GM19455 (cell line): ENCODE results near the gene AKAP12.
"Not testable (repeated sequence)": the region's sequence is repeated elsewhere in the genome, so short reads cannot be mapped to it uniquely, and the experiment has no call there.

Experiments used
- ATAC-seq: cut with Tn5 transposase; IDR thresholded peaks from one replicate; pipeline ENCODE4 v1.9.1; 2021; ENCODE audit not compliant: unreplicated experiment

Gene AKAP12

GRCh38 chr6:151339369-151339768 lies 99.6 kb downstream of the AKAP12 start:
- ATAC-seq, result no peak

- ATAC-seq, result no peak
These were observed 100.6 kb downstream of the AKAP12 start for GRCh38 chr6:151340219-151340978.

GRCh38 chr6:151341476-151342195 lies 101.9 kb downstream of the AKAP12 start:
- no peak for ATAC-seq

- not testable (repeated sequence) for ATAC-seq
These were observed 103.0 kb downstream of the AKAP12 start for GRCh38 chr6:151342750-151343149.

- ATAC-seq, result no peak
These were observed 110.0 kb downstream of the AKAP12 start for GRCh38 chr6:151349651-151350270.

GRCh38 chr6:151350442-151351145 lies 110.8 kb downstream of the AKAP12 start:
- ATAC-seq, result no peak

- ATAC-seq, result no peak
These were observed 111.5 kb downstream of the AKAP12 start for GRCh38 chr6:151351146-151351700.

GRCh38 chr6:151351731-151352130 lies 112.0 kb downstream of the AKAP12 start:
- no peak for ATAC-seq

GRCh38 chr6:151352410-151353396 lies 112.9 kb downstream of the AKAP12 start:
- ATAC-seq, result no peak

- no peak for ATAC-seq
These were observed 114.0 kb downstream of the AKAP12 start for GRCh38 chr6:151353795-151354194.

- not testable (repeated sequence) for ATAC-seq
These were observed 117.2 kb downstream of the AKAP12 start for GRCh38 chr6:151356983-151357382.

- no peak for ATAC-seq
These were observed 118.1 kb downstream of the AKAP12 start for GRCh38 chr6:151357758-151358436.

GRCh38 chr6:151358475-151358874 lies 118.7 kb downstream of the AKAP12 start:
- no peak for ATAC-seq

GRCh38 chr6:151359486-151359885 lies 119.7 kb downstream of the AKAP12 start:
- no peak for ATAC-seq

GRCh38 chr6:151365233-151365632 lies 125.5 kb downstream of the AKAP12 start:
- ATAC-seq, result no peak

GRCh38 chr6:151370509-151371078 lies 130.8 kb downstream of the AKAP12 start:
- ATAC-seq, result no peak

- no peak for ATAC-seq
These were observed 132.4 kb downstream of the AKAP12 start for GRCh38 chr6:151372164-151372563.

GRCh38 chr6:151374036-151374683 lies 134.4 kb downstream of the AKAP12 start:
- ATAC-seq, result no peak
